ENCODE data around the gene ACYP2.

GRCh38 chr2:54122939-54123338 is 7.5 kb downstream of the ACYP2 start:
- no peak for TF ChIP-seq CTCF (IDR thresholded peaks at IDR 0.05; ENCODE audit: low read depth, low read length)
- TF ChIP-seq POLR2A (IDR thresholded peaks at IDR 0.05; ENCODE audit: extremely low read depth, insufficient read length) = no peak
- TF ChIP-seq MAX (IDR thresholded peaks at IDR 0.05; ENCODE audit: low read depth, low read length) = no peak

Data from NB4 (cell line).